Osteoblast (primary cell): Measurements from ENCODE around the gene SIRPA. TPM values are rescaled to one million over a fixed set of nuclear protein-coding genes. Genes with fewer than 3 reads are reported as not detected.

Experiments used
- DNase-seq: peaks from one replicate; pipeline ENCODE4 v3.0.0; 2011; ENCODE audit warnings: low spot score, mixed read lengths; ENCODE audit not compliant: insufficient read length; ENCODE audit errors: missing footprints
- H2AFZ ChIP-seq: 2 replicates; pipeline ENCODE4 v1.6.0; 2011; ENCODE audit warnings: mild to moderate bottlenecking, low read length
- H3K27ac ChIP-seq: 2 replicates; pipeline ENCODE4 v1.5.1; 2011; ENCODE audit warnings: mild to moderate bottlenecking, low read depth, low read length, moderate library complexity
- H3K27me3 ChIP-seq: 2 replicates; pipeline ENCODE4 v1.6.0; 2012; ENCODE audit warnings: mild to moderate bottlenecking, control low read depth, inconsistent platforms, low read length, moderate library complexity; ENCODE audit not compliant: insufficient read depth
- H3K36me3 ChIP-seq: 2 replicates; pipeline ENCODE4 v1.5.1; 2011; ENCODE audit warnings: mild to moderate bottlenecking, low read length, control low read depth, moderate library complexity; ENCODE audit not compliant: insufficient read depth
- H3K4me1 ChIP-seq: 2 replicates; pipeline ENCODE4 v1.5.1; 2011; ENCODE audit warnings: mild to moderate bottlenecking, low read length, control low read depth, moderate library complexity; ENCODE audit not compliant: insufficient read depth
- H3K4me2 ChIP-seq: 2 replicates; pipeline ENCODE4 v1.6.0; 2011; ENCODE audit warnings: mild to moderate bottlenecking, low read length; ENCODE audit not compliant: insufficient read depth
- H3K4me3 ChIP-seq: fragments of 200-600 bp; sonication (generic); 3 replicates; pipeline ENCODE4 v1.5.1; 2012; ENCODE audit warnings: mild to moderate bottlenecking, low read length, inconsistent platforms; ENCODE audit not compliant: insufficient read depth
- H3K79me2 ChIP-seq: 2 replicates; pipeline ENCODE4 v1.6.0; 2012; ENCODE audit warnings: mild to moderate bottlenecking, low read length, control low read depth, inconsistent platforms; ENCODE audit not compliant: insufficient read depth
- H3K9me3 ChIP-seq: 2 replicates; pipeline ENCODE4 v1.5.1; 2011; ENCODE audit warnings: low read depth, low read length, control low read depth
- H4K20me1 ChIP-seq: 2 replicates; pipeline ENCODE4 v1.6.0; 2012; ENCODE audit warnings: mild to moderate bottlenecking, low read length, control low read depth; ENCODE audit not compliant: insufficient read depth
- CTCF ChIP-seq: IDR thresholded peaks from 2 replicates; pipeline ENCODE4 v1.5.1; 2011; ENCODE audit warnings: mild to moderate bottlenecking, low read depth, low read length, moderate library complexity; ENCODE audit errors: extremely low read depth
- total RNA-seq: library from RNA; depleted of rRNA; stranded (reverse); fragments of >200 nt; gene quantifications from 2 replicates; pipeline ENCODE4 v1.2.3, GENCODE V29; 2012

SIRPA gene
- total RNA-seq, 1 donor = 15.9 TPM

- no peak overlapping the region for H2AFZ ChIP-seq
- no peaks in the 10 kb centered on the region for H4K20me1 ChIP-seq
- H3K4me2 ChIP-seq = no peak overlapping the region
- no peaks in the 10 kb centered on the region for H3K9me3 ChIP-seq
- peaks cover 27% of the 10 kb centered on the region for H3K27me3 ChIP-seq
- DNase-seq = no peak
- H3K4me1 ChIP-seq = peaks cover 7% of the 10 kb centered on the region
- no peak overlapping the region for H3K27ac ChIP-seq
- H3K36me3 ChIP-seq = peaks cover 5% of the 10 kb centered on the region
- no peaks in the 10 kb centered on the region for H3K79me2 ChIP-seq
- no peak for TF ChIP-seq CTCF
- no peak overlapping the region for H3K4me3 ChIP-seq
Measured at GRCh38 chr20:1887321-1887720, 7.9 kb upstream of the SIRPA start.

GRCh38 chr20:1887756-1888155 lies 7.5 kb upstream of the SIRPA start:
- no peak for DNase-seq

GRCh38 chr20:1888796-1889463 lies 6.3 kb upstream of the SIRPA start:
- H3K9me3 ChIP-seq = no peaks in the 10 kb centered on the region
- peaks cover 9% of the 10 kb centered on the region for H3K79me2 ChIP-seq
- H3K36me3 ChIP-seq = peaks cover 5% of the 10 kb centered on the region
- no peak for DNase-seq
- no peak overlapping the region for H3K4me2 ChIP-seq
- no peaks in the 10 kb centered on the region for H4K20me1 ChIP-seq
- no peak overlapping the region for H3K27ac ChIP-seq
- H3K4me1 ChIP-seq = peaks cover 10% of the 10 kb centered on the region
- H2AFZ ChIP-seq = no peak overlapping the region
- no peak overlapping the region for H3K4me3 ChIP-seq
- TF ChIP-seq CTCF = no peak
- peaks cover 13% of the 10 kb centered on the region for H3K27me3 ChIP-seq

More at GRCh38 chr20:1887756-1888155, 7.5 kb upstream of the SIRPA start:
- peaks cover 23% of the 10 kb centered on the region for H3K27me3 ChIP-seq
- H3K36me3 ChIP-seq = peaks cover 5% of the 10 kb centered on the region
- no peak overlapping the region for H3K4me3 ChIP-seq
- peaks cover 7% of the 10 kb centered on the region for H3K4me1 ChIP-seq
- no peaks in the 10 kb centered on the region for H4K20me1 ChIP-seq
- no peak overlapping the region for H3K27ac ChIP-seq
- H2AFZ ChIP-seq = no peak overlapping the region
- no peaks in the 10 kb centered on the region for H3K9me3 ChIP-seq
- no peak for TF ChIP-seq CTCF
- H3K79me2 ChIP-seq = no peaks in the 10 kb centered on the region
- H3K4me2 ChIP-seq = no peak overlapping the region

GRCh38 chr20:1890469-1891262 lies 4.5 kb upstream of the SIRPA start:
- peaks cover 14% of the 10 kb centered on the region for H3K79me2 ChIP-seq
- H3K27ac ChIP-seq = no peak overlapping the region
- H4K20me1 ChIP-seq = peaks cover under 1% of the 10 kb centered on the region
- H3K27me3 ChIP-seq = no peaks in the 10 kb centered on the region
- no peak for TF ChIP-seq CTCF
- peaks cover 5% of the 10 kb centered on the region for H3K36me3 ChIP-seq
- DNase-seq = no peak
- no peak overlapping the region for H3K4me2 ChIP-seq
- H2AFZ ChIP-seq = no peak overlapping the region
- no peaks in the 10 kb centered on the region for H3K9me3 ChIP-seq
- H3K4me1 ChIP-seq = peaks cover 13% of the 10 kb centered on the region
- no peak overlapping the region for H3K4me3 ChIP-seq
